Middle frontal gyrus (tissue), 1 donor: ENCODE data around the gene SLC36A1.

Experiments
- DNase-seq: peaks from one replicate; pipeline ENCODE4 v3.0.0-alpha.2; 2015; ENCODE audit warnings: low spot score; ENCODE audit errors: extremely low spot score

SLC36A1 gene

DNA sequence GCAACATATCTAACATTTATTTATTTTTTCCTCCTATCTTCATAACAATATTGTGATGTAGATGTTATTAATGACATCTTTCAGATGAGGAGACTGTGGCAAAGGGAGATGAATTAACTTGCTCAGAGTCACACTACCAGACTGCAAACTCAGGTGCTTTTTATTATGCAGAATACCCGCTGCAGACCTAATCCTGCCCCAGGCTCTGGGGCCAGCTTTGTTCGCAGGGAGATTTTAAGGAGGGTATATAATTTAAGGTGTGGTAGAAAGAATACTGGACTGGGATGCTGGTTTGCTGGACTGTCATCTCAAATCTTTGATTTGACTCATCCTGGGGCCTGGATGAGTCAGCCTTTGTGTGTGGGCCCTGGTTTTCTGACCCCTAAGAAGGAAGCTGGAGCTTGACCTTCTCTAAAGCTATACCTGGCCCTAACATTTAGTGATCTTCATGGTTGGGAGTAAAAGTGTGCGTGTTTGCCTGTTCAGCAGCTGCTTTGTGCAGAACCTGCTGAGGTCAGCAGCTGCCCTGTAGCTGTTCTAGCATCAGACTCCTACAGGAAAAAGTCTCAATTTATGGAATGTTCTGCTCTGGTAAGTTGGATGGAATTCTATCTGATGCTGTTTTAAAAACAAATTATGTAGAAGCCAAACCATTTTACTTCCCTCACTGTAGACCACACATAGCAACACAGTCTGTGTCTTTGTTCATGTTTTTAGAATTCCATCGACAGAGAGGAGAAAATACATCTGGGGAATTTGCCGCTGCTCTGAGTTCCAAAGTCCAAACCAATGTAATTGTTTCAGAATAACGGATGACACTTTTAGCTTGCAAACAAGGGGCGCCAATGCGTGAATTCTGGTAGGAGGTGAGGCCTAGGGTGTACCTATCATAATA, 4.5 kb downstream of the SLC36A1 start:
- DNase-seq = no peak

DNA sequence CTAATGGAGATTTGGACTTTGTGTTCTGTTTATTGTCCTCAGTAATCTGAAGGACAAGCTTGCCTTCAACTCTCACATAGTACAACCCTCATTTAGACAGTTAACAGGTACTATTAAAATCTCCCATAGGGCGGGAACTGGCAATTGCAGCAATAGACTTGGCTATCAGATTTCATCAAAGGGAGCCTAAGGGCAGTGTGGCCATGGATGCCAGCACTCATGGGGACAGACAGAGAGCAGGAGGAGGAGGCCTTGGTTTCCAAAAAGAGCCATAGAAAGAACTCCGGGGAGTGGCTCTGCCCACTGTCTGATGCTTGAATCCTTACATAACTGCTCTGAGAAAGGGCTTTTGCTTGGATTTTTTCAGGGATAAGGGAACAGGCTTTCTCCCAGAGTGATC, 6.8 kb downstream of the SLC36A1 start:
- DNase-seq = no peak

DNA sequence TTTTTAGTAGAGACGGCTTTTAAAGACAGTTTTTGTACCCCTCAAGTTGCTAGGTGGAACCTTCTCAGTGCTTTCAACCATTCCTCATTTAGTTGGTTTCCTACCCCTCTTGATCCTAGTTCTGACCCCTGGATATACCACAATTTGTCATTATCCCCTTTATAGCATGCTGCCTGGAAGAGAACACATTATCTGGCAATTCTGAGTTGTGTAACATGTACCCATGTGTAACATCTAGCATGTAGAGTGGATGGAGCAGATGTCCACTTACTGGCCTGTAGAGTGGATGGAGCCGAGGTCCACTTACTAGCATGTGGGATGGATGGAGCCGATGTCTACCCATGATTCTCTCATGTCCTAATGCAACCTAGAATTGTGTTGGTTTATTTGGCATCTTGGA, 7.5 kb downstream of the SLC36A1 start:
- no peak for DNase-seq

DNA sequence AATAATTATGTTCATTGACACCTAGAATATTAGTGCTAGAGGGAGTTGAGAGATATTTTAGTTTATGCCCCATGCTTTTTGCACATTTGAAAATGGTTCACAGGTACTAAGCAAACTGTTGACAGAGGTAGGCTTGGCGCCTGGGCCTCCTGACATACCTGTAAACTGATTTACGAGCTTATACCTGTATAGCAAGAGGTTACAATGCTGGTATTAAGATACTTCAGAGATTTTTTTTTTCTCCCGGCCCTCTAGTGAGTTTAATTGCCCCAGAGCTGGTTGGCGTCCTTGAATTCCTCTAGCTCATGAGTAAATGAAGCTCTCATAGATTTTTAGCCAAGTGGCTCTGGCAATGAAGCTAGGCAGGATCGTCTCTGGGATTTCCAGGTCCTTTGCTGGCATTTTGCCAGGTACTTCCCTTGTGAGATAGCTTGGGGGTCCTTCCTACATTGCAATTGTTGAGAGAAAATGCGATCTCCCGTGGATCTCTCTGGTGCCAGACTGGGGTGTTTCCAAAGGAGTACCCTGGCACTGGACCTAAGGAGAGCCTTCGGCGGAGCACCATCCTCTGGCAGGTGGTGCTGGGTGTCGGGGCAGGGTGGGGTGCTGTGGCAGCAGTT, 9.0 kb downstream of the SLC36A1 start:
- no peak for DNase-seq

DNA sequence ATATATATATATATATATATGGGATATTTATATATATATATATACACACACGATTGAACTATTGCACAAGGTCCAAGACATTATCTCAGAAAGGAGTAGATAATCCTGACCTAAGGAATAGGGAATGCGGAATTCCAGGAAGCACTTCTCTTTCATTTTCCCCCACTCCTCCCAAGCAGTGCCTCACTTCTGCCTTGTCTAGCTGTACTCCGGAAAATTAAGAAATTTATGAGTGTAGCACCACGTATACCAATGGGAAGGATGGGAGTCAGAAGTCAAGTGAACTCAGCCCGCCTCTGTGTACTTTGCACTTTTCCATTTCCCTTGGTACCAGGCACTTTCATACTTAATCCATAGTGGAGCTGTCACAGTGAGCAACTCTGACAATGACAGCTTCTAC, 10.9 kb downstream of the SLC36A1 start:
- DNase-seq = no peak

DNA sequence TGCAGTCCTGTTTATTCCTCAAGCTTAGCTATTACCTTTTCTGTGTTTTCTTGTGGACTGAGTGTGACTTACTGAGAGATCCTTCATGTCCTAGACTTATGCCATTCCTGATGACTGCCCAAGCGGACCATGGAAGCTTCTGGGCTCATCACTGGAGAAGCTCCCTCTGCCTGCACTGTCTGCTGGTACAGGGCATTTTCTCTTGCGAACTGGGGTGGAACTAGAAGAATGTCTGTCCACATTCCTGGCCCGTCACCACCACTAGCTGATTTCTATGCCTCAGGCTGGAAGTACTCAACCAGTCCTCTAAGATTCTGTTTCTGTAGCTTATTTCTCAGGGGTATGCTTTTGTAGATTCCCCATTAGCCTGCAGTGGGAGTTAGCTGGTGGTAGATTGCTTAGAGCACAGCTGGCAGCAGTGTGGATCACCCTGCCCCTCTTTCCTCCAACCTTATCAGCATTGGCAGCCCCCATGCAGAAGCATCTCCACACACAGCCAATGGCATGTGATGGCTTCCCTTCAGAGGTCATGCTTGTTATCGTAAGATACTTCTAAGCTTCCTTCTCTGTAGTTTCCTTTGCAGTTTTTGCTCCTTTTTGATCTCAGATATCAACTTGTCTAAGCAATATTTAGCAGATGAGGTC, 12.4 kb downstream of the SLC36A1 start:
- no peak for DNase-seq

DNA sequence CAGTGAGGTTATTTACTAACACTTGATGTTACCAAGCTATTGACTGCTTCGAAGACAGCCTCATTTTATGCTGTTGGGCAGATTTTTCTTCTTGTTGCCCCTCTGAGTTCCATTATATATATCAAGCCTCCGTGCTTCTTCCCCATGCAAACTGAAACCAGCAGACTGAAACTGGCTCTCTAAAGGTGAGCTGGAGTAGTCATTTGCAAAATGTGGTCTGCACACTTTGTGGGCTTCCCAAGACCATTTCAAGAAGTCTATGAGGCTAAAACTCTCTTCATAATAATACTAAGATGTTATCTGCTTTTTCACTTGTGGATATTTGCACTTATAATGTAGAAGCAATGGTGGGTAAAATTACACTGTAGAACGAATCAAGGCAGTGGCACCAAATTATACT, 13.9 kb downstream of the SLC36A1 start:
- no peak for DNase-seq

DNA sequence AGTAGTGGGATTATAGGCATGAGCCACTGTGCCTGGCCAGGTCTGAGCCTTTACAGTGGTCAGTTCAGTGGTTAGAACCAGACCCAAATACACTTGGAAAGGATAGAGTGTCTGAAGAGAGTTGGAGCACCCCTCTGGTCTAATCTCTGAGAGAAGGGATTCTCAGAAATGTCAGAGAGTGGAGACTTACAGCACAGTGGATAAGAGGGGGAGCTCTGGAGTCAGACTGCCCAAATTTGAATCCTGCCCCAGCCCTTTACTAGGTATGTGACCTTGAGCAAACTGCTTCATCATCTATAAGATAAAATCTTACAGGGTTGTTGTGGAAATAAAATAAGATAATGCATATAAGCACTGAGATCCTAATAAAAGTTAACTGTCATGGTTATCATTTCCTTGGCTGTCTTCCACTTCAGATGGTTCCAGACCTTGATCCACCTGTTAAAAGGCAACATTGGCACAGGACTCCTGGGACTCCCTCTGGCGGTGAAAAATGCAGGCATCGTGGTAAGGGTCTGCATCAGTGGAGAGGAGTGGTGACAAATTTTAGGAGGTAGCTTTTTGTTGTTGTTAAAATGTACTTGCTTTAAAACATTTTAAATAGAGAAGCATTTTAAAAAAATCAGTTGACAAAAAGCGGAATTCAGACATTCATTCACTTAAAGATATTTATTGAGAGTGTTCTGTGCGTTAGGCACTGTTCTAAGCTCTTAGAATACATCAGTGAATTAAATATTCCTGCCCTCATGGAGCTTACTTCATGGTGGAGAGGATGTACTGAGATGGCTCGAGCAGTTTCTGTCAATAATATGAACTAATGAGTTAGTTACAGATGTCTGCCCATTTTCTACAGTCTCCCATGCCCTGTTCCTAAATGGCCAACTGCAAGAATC, 16.0 kb downstream of the SLC36A1 start:
- DNase-seq = no peak

DNA sequence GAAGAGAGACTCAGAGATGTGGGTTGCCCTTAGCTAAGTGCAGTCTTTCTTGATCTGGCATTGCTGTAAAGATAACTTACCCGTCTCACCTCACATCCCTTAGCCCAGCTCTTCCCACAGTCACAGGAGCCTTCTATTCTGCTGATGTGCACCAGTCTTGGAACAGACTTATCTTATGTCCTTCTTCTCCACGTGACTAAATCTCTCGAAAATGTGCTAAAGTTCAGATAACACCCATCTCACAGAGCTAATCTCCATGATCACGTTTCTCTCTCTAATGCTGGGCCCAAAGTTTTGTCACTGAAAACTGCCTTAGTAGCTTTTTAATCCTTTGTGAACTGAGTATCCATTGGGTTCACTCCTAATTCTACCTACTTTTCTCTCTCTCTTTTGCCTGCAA, 16.7 kb downstream of the SLC36A1 start:
- no peak for DNase-seq

DNA sequence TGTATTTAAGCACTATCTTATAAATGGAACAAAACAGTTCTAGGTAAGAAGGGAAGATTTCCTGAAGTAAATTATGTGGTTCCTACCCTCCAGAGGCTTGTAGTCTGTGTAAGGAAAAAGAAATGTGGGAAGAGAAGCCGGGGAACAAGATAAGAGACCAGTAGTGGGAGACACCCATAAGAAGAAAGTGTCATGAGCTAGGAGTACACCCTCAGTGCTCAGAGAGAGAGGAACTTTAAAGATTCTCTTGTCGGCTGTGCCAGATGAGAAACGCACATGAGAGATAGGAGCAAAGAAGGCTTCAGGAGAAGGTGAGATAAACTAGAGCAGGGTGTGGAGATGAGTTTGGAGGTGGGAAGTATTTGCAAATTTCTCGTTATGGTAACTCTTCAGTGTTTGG, 18.1 kb downstream of the SLC36A1 start:
- no peak for DNase-seq

DNA sequence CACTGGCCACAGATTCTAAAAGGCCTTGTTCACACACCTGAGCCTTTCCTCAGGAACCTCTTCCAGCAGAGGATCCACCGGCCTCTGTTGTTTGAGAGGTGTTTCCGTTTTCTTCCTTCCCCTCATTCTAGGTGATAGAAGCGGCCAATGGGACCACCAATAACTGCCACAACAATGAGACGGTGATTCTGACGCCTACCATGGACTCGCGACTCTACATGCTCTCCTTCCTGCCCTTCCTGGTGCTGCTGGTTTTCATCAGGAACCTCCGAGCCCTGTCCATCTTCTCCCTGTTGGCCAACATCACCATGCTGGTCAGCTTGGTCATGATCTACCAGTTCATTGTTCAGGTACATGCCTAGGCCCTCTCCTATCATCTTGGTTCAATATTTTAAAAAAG, 20.2 kb downstream of the SLC36A1 start:
- no peak for DNase-seq

DNA sequence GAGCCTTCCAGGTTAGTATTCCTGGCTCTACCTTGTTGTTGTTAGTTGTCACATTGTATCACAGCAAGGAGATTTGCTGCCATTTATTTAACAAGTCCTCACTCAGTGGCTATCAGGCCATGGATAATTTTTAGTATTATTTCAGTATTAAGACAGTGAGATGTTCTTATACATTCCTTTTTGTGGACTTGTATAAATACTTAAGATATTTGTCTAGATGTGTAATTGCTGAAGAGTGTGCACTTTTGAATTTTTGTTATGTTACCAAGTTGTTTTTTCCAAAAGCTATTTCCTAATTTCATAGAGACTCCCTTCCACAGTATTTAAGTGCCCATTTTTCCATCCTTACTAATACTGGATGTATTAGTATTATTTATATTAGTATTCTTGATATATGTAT, 22.0 kb downstream of the SLC36A1 start:
- DNase-seq = no peak

DNA sequence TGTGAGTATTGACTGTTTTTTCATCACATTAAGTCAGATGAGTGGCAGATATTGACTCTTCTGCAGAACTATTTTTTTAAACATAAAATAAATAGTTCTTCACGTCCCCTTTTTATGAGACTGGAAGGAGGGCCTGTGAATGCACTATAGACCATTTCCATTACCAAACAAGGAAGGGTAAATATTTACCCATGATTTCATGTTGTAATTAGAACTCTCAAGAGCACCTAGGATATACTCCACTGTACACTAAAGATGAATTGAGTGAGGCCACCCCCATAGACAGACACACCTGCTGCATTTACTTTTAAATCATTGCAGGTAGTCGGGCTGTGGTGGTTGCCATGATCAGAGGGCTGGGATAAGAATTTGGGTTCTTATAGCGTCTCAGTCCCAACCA, 22.6 kb downstream of the SLC36A1 start:
- DNase-seq = no peak

DNA sequence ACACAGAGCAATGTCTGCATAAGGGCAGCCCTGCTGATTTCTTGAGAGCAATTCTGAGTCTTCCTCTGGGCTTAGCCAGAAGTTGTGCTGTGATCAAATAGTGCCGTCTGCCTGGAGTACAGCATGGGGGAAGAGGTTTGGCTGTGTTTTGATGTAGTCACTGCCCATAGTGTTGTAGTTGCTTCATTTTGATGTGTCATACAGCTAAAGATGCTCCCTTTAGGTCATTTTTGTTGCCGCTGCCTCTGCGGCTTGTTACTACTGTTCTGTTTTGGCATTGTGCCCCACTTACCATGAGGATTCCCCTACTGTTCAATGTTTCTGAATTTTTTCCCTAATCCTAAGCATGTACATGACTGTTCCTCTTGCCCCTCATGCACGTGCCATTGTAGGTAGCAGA, 23.0 kb downstream of the SLC36A1 start:
- DNase-seq = no peak

DNA sequence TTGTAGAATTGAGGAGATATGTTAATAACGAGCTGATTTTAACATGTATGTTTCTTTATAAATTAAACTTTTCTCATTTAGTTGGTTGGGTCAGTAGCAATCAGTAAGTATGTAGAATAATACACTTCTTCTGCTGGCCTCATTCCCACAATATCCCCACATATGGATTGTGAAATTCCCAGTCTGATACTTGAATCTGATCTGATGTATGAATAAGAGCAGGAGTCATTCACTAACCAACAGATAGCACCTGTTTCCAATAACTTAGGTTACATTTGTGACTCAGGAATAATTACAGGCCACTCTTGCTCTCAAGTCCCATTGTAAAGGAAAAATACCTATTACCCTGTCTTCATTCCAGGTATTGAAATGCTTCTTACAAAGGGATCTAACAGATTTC, 23.9 kb downstream of the SLC36A1 start:
- no peak for DNase-seq

DNA sequence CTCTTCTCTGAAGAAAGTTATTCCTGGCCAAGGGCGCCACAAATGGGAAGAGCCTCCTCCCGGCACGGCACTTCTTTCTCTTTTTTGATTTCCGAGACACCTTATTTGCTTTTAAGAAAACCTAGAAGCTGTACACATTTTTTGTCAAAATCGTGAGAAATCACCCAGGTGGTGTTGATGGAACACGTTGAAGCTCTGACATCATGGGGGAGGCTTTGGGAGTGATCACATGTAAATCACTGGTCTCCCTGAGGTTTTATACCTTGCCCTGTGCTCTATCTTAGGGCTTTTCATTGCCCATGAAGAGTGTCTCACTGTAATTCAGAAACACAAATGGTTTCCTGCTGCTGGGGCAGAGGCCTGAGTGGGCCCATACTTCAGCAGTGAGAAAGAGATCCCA, 27.4 kb downstream of the SLC36A1 start:
- no peak for DNase-seq

DNA sequence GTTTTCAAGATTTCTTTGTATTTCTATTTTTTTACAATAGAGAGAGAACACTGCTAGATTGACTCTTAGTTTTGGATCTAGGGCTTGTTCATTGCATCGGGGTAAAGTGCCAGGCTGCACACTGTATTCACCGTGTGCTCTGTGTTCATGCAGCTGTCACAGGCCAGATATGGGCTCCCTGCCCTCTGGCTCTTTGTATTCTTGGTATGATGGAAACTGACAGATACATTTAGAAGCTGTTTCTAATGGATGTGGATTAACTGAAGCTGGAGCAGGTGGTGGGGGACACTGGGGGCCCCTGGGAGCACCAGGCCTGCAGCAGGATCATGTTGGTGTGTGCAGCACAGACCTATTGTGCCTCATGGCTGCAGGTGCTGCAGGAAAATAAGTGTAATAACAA, 28.0 kb downstream of the SLC36A1 start:
- no peak for DNase-seq

DNA sequence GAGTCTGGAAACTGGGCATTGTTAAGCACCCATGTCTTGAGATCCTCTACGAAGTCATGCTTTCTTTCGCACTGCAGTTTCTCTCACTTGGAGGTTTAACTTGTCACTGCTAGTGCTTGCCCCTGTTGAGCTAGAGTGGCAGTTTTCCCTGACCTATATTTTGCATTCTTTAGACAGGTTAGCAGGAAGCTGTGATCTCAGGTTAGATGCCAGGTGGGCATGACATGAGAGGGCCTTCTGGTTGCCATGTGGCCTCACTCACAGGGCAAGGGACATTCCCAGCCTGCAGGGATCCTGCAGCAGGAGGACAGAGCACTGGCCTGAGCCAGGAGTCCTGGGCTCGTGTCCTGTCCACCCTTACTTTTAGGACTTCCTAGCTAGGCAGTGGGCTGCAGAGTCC, 28.6 kb downstream of the SLC36A1 start:
- no peak for DNase-seq

DNA sequence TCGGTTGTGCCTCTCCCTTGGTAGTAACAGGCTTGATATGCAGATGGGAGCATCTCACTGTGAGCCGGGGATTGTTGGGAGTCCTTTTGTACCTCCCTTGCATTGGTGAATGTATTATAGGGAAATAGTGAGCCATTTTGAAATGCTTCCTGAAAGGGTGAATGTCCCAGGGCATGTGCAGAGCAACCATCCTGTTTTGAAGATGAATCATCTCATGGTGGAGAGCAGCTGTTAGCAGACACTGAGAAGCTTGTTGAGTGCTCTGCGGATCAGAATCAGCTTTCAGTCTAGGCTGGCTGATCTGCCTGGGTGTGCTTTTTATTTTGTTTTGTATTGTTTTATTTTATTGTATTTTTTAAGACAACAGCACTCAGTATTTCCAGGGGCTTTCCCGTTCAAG, 29.7 kb downstream of the SLC36A1 start:
- DNase-seq = no peak

DNA sequence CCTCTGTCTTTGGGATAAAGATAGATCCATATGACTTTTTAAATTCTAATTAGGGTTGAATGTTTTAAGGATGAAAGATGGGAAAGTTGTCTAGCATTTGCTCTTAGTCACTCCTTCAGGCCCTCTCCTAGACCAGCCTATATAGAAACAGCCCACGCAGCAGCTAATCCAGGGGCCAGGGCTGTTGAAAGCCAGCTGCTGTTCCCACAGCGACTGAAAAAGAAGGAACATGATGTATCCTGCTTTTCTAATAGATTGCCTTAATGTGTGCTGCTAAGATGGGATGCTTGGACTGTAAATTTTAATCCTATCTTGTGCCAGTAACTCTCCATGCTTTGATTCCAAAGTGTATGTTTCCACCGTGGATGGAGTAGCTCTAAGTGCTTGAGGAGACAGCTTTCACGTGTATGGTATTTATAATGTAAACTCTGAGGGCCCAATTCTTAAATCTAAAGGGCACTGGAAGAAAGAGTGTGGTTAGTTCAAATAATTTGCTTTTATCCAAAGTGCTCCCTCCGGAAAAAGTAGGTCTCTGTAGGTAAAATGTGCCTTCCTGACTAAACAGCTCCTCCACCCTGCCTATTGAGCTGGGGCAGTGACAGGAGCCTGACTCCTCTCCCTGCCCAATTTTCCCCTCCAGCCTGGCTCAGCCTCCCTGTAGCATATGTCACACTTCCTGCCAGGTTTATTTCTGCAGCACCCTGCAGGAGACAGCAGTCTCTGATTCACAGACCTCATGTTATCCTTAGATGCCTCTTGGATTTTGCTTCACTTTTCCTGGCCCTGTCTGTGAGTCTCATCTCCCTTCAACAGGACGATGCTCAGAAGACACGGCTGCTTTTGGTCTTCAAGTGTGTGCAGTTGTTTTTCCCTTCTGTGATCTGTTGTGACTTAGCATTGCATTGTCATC, 33.2 kb downstream of the SLC36A1 start:
- peak; percentile 39 for DNase-seq

DNA sequence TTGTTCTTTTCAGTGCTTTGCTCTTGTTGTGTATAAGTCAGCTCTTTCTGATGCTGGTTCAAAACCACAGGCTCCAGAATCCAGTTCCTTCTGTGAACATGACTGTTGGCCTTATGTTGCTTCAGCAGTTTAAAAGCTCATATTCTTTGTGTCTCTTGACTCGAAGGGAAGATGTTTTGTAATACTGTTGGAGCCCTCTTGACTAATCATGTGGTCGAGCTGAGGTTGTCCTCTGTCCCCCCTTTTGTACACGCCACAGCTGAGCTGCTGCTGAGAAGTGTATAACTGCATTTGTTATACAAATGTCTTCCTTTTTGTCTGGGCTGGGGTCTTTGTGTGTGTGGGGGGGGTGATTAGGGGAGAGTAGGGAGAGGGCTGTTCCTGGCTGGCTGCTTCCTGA, 35.8 kb downstream of the SLC36A1 start:
- no peak for DNase-seq
